Measurements from ENCODE around the gene PEAR1.

Gene PEAR1, protein sequence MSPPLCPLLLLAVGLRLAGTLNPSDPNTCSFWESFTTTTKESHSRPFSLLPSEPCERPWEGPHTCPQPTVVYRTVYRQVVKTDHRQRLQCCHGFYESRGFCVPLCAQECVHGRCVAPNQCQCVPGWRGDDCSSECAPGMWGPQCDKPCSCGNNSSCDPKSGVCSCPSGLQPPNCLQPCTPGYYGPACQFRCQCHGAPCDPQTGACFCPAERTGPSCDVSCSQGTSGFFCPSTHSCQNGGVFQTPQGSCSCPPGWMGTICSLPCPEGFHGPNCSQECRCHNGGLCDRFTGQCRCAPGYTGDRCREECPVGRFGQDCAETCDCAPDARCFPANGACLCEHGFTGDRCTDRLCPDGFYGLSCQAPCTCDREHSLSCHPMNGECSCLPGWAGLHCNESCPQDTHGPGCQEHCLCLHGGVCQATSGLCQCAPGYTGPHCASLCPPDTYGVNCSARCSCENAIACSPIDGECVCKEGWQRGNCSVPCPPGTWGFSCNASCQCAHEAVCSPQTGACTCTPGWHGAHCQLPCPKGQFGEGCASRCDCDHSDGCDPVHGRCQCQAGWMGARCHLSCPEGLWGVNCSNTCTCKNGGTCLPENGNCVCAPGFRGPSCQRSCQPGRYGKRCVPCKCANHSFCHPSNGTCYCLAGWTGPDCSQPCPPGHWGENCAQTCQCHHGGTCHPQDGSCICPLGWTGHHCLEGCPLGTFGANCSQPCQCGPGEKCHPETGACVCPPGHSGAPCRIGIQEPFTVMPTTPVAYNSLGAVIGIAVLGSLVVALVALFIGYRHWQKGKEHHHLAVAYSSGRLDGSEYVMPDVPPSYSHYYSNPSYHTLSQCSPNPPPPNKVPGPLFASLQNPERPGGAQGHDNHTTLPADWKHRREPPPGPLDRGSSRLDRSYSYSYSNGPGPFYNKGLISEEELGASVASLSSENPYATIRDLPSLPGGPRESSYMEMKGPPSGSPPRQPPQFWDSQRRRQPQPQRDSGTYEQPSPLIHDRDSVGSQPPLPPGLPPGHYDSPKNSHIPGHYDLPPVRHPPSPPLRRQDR

DNA sequence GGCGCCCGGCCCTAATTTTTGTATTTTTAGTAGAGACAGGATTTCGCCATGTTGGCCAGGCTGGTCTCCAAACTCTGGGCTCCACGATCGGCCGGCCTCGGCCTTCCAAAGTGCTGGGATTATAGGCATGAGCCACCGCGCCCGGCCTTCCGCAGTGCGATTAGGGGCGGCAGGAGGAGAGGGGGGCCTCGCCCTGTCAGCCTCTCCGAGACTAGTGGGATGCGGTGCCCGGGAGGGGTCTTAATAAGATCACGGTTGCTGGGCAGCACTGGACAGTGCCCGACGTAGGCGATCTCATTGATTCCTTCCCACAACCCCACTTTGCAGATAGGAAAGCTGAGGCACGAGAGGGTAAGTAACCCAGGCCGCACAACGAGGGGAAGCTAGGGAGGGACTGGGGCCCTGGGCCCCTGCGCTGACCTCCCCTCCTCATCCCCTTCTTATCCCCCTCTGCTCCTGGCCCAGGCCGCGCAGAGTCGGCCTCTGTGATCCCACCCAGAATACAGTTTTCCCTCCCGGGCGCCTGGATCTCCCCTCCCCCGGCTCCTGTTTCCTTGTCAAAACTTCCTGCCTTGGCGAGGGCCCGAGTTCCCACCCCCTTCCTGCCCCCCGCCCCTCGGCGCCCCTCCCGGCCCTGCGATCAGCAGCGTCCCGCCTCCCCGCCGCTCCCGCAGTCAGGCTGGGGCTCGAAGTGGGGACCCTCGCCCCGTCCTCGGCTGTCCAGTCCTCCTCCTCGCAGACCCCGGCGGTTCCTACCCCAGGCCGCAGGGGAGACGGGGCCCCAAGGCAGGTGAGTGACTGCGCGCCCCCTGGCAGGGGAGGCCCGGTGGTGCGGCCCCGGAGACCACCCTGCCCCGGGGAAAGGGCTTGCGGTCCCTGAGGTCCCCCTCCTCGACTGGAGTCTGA is at the start of gene PEAR1:
Gene PEAR1 (plus strand): TSS at position 671 of the 906 bp plus-strand sequence. CDS start 10,209 bp downstream, outside the sequence.
- 0 out of 2 replicates have a peak within 1 kb of the TSS, but pooled peaks have one; percentile 7 for H3K9ac ChIP-seq
- no peaks in the 10 kb centered on the region for H3K9me3 ChIP-seq
- H3K27me3 ChIP-seq: peaks cover 59% of the 10 kb centered on the region
- H4K20me1 ChIP-seq: no peaks in the 10 kb centered on the region
- H3K36me3 ChIP-seq: no peaks in the 10 kb centered on the region
- peaks cover 66% of the 10 kb centered on the region for H3K4me1 ChIP-seq
- TF ChIP-seq Cebpa-rat (IDR thresholded peaks at IDR 0.05): no peak
- no peak within 1 kb of the TSS for H3K27ac ChIP-seq
- H3K4me2 ChIP-seq: peak within 1 kb of the TSS; percentile 74
- peak within 1 kb of the TSS; percentile 57; the same call in 1 of the 2 replicates for H3K4me3 ChIP-seq

DNA sequence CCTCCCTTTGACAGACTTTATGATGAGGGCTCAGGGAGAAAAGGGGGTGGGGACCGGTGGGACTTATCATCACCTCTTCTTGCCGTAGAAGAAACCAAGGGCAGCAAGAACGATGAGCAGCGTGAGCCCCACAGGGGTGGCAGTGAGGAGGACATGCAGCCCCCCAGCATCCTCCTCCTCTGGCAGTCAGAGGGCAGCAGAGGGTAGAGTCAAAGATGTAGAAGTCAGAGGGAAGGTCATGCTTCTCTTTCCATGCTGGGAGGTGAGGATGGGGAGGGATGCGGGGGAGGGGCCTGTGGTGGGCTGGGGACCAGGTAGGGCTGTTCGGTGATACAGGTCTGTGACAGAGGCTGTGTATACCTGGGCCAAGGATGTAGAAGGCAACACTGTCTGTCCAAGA is 49.4 kb upstream of the PEAR1 start:
- Histone ChIP-seq H3K27me3 (0 out of 2 replicates have a peak, but pooled peaks cover 4% of the 10 kb centered on the region), H3K9ac (no peak overlapping the region), H3K4me2 (no peak overlapping the region), H3K4me3 (no peak overlapping the region), H3K4me1 (peaks cover 26% of the 10 kb centered on the region), H3K36me3 (no peaks in the 10 kb centered on the region), H3K27ac (no peak overlapping the region), H3K9me3 (no peaks in the 10 kb centered on the region), H4K20me1 (no peaks in the 10 kb centered on the region)
- TF ChIP-seq Cebpa-rat (IDR thresholded peaks at IDR 0.05): no peak

GRCh38 chr1:156844638-156845037 is 48.9 kb upstream of the PEAR1 start:
- Histone ChIP-seq H4K20me1 (no peaks in the 10 kb centered on the region), H3K4me1 (peaks cover 21% of the 10 kb centered on the region), H3K9ac (no peak overlapping the region), H3K9me3 (no peaks in the 10 kb centered on the region), H3K4me2 (no peak overlapping the region), H3K27me3 (0 out of 2 replicates have a peak, but pooled peaks cover 4% of the 10 kb centered on the region), H3K4me3 (no peak overlapping the region), H3K27ac (no peak overlapping the region), H3K36me3 (no peaks in the 10 kb centered on the region)
- TF ChIP-seq Cebpa-rat (IDR thresholded peaks at IDR 0.05): no peak

DNA sequence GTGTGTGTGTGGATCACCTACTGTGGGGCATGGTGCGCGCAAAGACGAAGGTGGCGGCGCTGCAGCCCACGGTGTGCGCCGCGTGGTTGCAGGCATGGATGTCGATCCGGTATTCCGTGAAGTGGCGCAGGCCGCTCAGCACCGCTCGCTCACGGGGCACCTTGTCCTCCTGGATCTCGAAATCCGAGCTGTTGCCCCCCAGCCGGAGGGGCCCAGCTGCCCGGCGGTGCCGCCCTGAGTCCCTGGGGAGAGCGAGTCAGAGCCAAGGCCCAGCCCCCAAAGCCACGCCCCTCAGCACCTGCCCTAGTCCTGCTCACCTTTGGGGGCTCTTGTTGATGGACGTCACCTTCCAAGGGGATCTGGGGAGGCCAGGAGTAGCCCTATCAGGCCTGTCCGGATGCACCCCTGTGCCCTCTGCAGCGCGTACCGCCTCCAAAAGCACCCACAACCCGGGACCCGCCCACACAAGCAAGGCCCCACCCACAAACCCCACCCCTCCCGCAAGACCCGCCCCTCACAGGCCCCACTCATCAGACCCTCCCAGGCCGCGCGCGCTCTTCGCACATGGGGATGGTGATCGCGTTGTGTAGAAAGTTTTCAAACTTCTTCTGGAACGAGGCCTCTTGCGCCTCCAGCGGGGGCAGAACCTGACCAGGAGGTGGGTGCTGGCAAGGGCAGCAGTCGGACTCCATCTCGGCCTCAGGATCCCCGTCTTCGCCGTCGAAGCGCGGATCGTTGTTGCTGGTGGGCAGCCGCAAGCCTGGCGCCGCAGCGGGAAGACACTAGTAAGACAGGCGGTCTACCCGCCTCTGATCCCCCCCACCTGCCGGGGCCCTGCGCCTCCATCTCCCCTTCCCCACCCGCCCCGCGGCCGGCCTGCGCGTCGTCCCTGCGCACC is 48.2 kb upstream of the PEAR1 start:
- H3K9ac ChIP-seq: no peak overlapping the region
- peaks cover 20% of the 10 kb centered on the region for H3K4me1 ChIP-seq
- H4K20me1 ChIP-seq: no peaks in the 10 kb centered on the region
- H3K9me3 ChIP-seq: no peaks in the 10 kb centered on the region
- 0 out of 2 replicates have a peak, but pooled peaks cover 4% of the 10 kb centered on the region for H3K27me3 ChIP-seq
- no peak overlapping the region for H3K4me3 ChIP-seq
- H3K36me3 ChIP-seq: no peaks in the 10 kb centered on the region
- no peak overlapping the region for H3K27ac ChIP-seq
- no peak overlapping the region for H3K4me2 ChIP-seq
- no peak for TF ChIP-seq Cebpa-rat (IDR thresholded peaks at IDR 0.05)

DNA sequence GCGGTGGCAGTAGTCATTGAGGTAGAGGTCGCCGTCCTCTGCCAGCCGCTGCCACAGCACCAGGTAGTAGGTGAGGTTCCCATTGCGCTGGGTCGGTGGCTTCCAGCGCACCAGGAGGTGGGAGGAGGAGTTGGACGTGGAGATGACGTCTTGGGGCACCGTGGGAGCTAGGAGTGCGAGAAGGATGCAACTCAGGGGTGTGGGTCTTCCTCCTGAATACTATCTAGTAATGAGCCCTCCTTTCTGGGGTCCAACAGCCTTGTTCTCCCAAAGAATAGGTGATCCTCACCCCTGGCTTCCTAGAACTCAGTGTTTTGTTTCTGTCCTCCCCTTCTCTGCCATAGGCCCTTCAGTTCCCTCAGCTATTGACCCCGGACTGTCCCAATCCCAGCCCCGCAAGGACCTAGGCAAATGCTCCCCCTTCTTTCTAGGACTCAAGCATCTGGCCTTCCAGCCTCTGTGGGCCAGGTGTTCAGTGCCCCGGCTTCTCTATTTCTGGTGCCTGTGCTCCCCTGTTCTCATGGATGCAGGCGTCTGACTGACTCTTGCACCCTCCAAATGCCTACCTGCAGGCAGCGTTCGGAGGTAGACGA is 47.5 kb upstream of the PEAR1 start:
- TF ChIP-seq Cebpa-rat (IDR thresholded peaks at IDR 0.05): no peak
- Histone ChIP-seq H3K27me3 (0 out of 2 replicates have a peak, but pooled peaks cover 4% of the 10 kb centered on the region), H3K4me3 (no peak overlapping the region)

GRCh38 chr1:156846643-156847042 is 46.9 kb upstream of the PEAR1 start:
- no peak overlapping the region for H3K4me2 ChIP-seq
- H3K36me3 ChIP-seq: no peaks in the 10 kb centered on the region
- H3K4me1 ChIP-seq: peaks cover 20% of the 10 kb centered on the region
- no peak for TF ChIP-seq Cebpa-rat (IDR thresholded peaks at IDR 0.05)
- no peak overlapping the region for H3K4me3 ChIP-seq
- H4K20me1 ChIP-seq: no peaks in the 10 kb centered on the region
- no peaks in the 10 kb centered on the region for H3K9me3 ChIP-seq
- H3K27ac ChIP-seq: no peak overlapping the region
- H3K27me3 ChIP-seq: 0 out of 2 replicates have a peak, but pooled peaks cover 4% of the 10 kb centered on the region
- H3K9ac ChIP-seq: no peak overlapping the region

More for the DNA sequence above, 47.5 kb upstream of the PEAR1 start:
- no peak overlapping the region for H3K27ac ChIP-seq
- H4K20me1 ChIP-seq: no peaks in the 10 kb centered on the region
- H3K4me1 ChIP-seq: peaks cover 20% of the 10 kb centered on the region
- no peaks in the 10 kb centered on the region for H3K9me3 ChIP-seq
- no peaks in the 10 kb centered on the region for H3K36me3 ChIP-seq
- H3K9ac ChIP-seq: no peak overlapping the region
- H3K4me2 ChIP-seq: no peak overlapping the region

DNA sequence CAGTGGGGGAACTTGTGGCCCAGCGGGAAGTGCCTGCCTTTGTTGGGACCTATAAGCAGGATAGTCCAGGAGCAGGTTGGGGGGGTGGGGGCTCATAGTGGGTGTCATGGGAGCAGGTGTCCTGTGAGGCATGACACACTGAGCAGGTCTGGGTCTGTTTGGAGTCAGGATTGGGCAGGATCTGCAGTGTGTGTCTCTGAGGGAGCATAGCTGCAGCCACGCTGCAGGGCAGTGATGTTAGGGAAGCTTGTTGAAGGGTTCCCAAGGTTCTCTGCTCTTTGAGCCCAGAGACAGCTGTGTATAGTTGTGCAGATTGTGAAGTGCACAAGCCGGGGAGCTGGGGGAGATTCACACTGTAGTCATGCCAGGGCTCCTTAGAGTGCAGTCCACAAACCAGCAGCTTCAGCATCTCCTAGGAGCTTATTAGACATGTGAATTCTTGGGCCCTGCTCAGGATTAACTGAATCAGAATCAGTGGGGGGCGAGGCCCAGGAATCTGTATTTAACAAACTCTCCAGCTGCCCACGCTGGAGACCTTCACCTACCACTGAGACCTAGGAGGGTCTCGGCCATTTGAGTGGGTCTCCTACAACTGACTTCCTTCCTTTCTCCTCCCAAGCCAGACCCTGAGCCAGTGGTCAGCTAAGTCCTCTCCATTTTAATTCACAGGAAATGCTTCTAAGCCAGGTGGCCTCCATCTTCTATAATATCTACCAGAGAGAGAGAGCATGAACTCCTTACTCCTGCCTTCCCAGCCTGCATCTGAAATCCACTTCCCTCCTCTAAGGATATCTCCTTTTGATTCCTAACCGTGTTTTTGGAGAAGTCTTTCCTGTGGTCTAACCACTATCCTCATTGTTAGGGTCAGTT is 45.7 kb upstream of the PEAR1 start:
- Histone ChIP-seq H3K36me3 (no peaks in the 10 kb centered on the region), H3K4me3 (no peak overlapping the region), H3K27ac (no peak overlapping the region), H3K27me3 (0 out of 2 replicates have a peak, but pooled peaks cover 4% of the 10 kb centered on the region), H3K4me2 (peak overlapping the region; percentile 77), H3K9me3 (no peaks in the 10 kb centered on the region), H3K9ac (no peak overlapping the region), H3K4me1 (peaks cover 20% of the 10 kb centered on the region), H4K20me1 (no peaks in the 10 kb centered on the region)
- no peak for TF ChIP-seq Cebpa-rat (IDR thresholded peaks at IDR 0.05)
